HEK293 (cell line): Measurements from ENCODE around the gene SORL1-AS1.
A peak's percentile ranks its signal among the peaks of the same experiment; 100 is the strongest.

Source experiments
- CTCF ChIA-PET: fragments of 350-600 bp; formaldehyde crosslinking; extraction: SDS; loops from one replicate; lab custom pipeline; 2021; ENCODE audit warnings: antibody characterized with exemption; lab: Yijun Ruan, JAX
- POLR2A ChIA-PET: fragments of 300-600 bp; formaldehyde crosslinking; extraction: SDS; loops from one replicate; lab custom pipeline; 2020; ENCODE audit warnings: antibody characterized with exemption, inconsistent platforms; lab: Yijun Ruan, JAX
- H3K27ac ChIP-seq: fragments of 200-500 bp; sonication (Bioruptor generic); 2 replicates; pipeline ENCODE4 v1.5.1; 2014; ENCODE audit warnings: low read depth, low read length, control low read depth, inconsistent platforms; ENCODE audit errors: extremely low read depth
- H3K36me3 ChIP-seq, 2 experiments: fragments of 200-500 bp in 1 of 2; sonication (Bioruptor generic) in 1 of 2; 1 replicate in 1 of 2; 2 replicates in 1 of 2; pipeline ENCODE4 v1.5.1; 2014 to 2017; ENCODE audit warnings: inconsistent platforms in 2 of 2, low read length in 2 of 2; ENCODE audit not compliant: control insufficient read depth in 2 of 2, insufficient read depth in 1 of 2
- H3K4me1 ChIP-seq: fragments of 200-500 bp; sonication (Bioruptor generic); 2 replicates; pipeline ENCODE4 v1.5.1; 2014; ENCODE audit warnings: mild to moderate bottlenecking, low read length, inconsistent platforms; ENCODE audit not compliant: control insufficient read depth, insufficient read depth
- H3K4me3 ChIP-seq: 2 replicates; pipeline ENCODE4 v1.5.1; 2011; ENCODE audit warnings: low read depth, mild to moderate bottlenecking, control low read depth, low read length, moderate library complexity
- H3K9me3 ChIP-seq: fragments of 200-500 bp; sonication (Bioruptor generic); 2 replicates; pipeline ENCODE4 v1.5.1; 2014; ENCODE audit warnings: low read depth, low read length, inconsistent platforms; ENCODE audit not compliant: control insufficient read depth, insufficient read depth
- BCL11B ChIP-seq: fragments of 450-650 bp; formaldehyde crosslinking; IDR thresholded peaks from 2 replicates; pipeline ENCODE4 v1.5.1; 2016; ENCODE audit warnings: low read depth, missing biosample characterization, missing genetic modification characterization
- CTCF ChIP-seq: fragments of 450-650 bp; formaldehyde crosslinking; IDR thresholded peaks from 2 replicates; pipeline ENCODE4 v1.5.1; 2016; ENCODE audit warnings: missing biosample characterization, missing genetic modification characterization
- KLF8 ChIP-seq: fragments of 450-650 bp; formaldehyde crosslinking; IDR thresholded peaks from 2 replicates; pipeline ENCODE4 v1.5.1; 2016; ENCODE audit warnings: missing biosample characterization, missing genetic modification characterization
- KLF9 ChIP-seq: fragments of 450-650 bp; formaldehyde crosslinking; IDR thresholded peaks from 2 replicates; pipeline ENCODE4 v1.5.1; 2016; ENCODE audit warnings: missing biosample characterization, missing genetic modification characterization, low read depth
- OSR2 ChIP-seq: fragments of 450-650 bp; formaldehyde crosslinking; IDR thresholded peaks from 2 replicates; pipeline ENCODE4 v1.5.1; 2016; ENCODE audit warnings: missing biosample characterization, missing genetic modification characterization
- SP2 ChIP-seq: fragments of 450-650 bp; formaldehyde crosslinking; IDR thresholded peaks from 2 replicates; pipeline ENCODE4 v1.5.1; 2016; ENCODE audit warnings: missing biosample characterization, missing genetic modification characterization
- SP7 ChIP-seq: fragments of 450-650 bp; formaldehyde crosslinking; IDR thresholded peaks from 2 replicates; pipeline ENCODE4 v1.5.1; 2016; ENCODE audit warnings: missing biosample characterization, missing genetic modification characterization
- ZBTB1 ChIP-seq: fragments of 450-650 bp; formaldehyde crosslinking; IDR thresholded peaks from 2 replicates; pipeline ENCODE4 v1.5.1; 2016; ENCODE audit warnings: missing biosample characterization, missing genetic modification characterization
- ZBTB6 ChIP-seq: fragments of 450-650 bp; formaldehyde crosslinking; IDR thresholded peaks from 2 replicates; pipeline ENCODE4 v1.5.1; 2017; ENCODE audit warnings: missing biosample characterization, missing genetic modification characterization
- ZBTB7A ChIP-seq: fragments of 450-650 bp; formaldehyde crosslinking; IDR thresholded peaks from 2 replicates; pipeline ENCODE4 v1.5.1; 2016; ENCODE audit warnings: low read depth, missing biosample characterization, missing genetic modification characterization
- ZNF138 ChIP-seq: fragments of 450-650 bp; formaldehyde crosslinking; IDR thresholded peaks from 2 replicates; pipeline ENCODE4 v1.5.1; 2016; ENCODE audit warnings: missing biosample characterization, missing genetic modification characterization, borderline replicate concordance
- ZNF423 ChIP-seq: fragments of 450-650 bp; formaldehyde crosslinking; IDR thresholded peaks from 2 replicates; pipeline ENCODE4 v1.5.1; 2016; ENCODE audit warnings: missing biosample characterization, missing genetic modification characterization
- ZNF426 ChIP-seq: fragments of 450-650 bp; formaldehyde crosslinking; IDR thresholded peaks from 2 replicates; pipeline ENCODE4 v1.5.1; 2017; ENCODE audit warnings: missing biosample characterization, missing genetic modification characterization, mild to moderate bottlenecking, inconsistent platforms, moderate library complexity
- ZNF776 ChIP-seq: fragments of 450-650 bp; formaldehyde crosslinking; IDR thresholded peaks from 2 replicates; pipeline ENCODE4 v1.5.0; 2017; ENCODE audit warnings: missing biosample characterization, missing genetic modification characterization, borderline replicate concordance
- ZNF792 ChIP-seq: fragments of 450-650 bp; formaldehyde crosslinking; IDR thresholded peaks from 2 replicates; pipeline ENCODE4 v1.5.1; 2016; ENCODE audit warnings: missing biosample characterization, missing genetic modification characterization
- ZNF837 ChIP-seq: fragments of 450-650 bp; formaldehyde crosslinking; IDR thresholded peaks from 2 replicates; pipeline ENCODE4 v1.5.1; 2016; ENCODE audit warnings: missing biosample characterization, missing genetic modification characterization
- TF ChIP-seq, protein P1 (sequence below): fragments of 450-650 bp; formaldehyde crosslinking; IDR thresholded peaks from 2 replicates; pipeline ENCODE4 v1.5.1; 2016; ENCODE audit warnings: missing biosample characterization, missing genetic modification characterization
- TF ChIP-seq, protein P2 (sequence below): fragments of 450-650 bp; formaldehyde crosslinking; optimal IDR thresholded peaks from 2 replicates; pipeline ENCODE3; 2016; ENCODE audit warnings: missing biosample characterization, mild to moderate bottlenecking, missing genetic modification characterization
- TF ChIP-seq, protein P3 (sequence below): fragments of 450-650 bp; formaldehyde crosslinking; IDR thresholded peaks from 2 replicates; pipeline ENCODE4 v1.5.1; 2017; ENCODE audit warnings: missing biosample characterization, missing genetic modification characterization
- TF ChIP-seq, protein P4 (sequence below): fragments of 450-650 bp; formaldehyde crosslinking; IDR thresholded peaks from 2 replicates; pipeline ENCODE4 v1.5.1; 2017; ENCODE audit warnings: missing biosample characterization, missing genetic modification characterization

SORL1-AS1 gene

DNA sequence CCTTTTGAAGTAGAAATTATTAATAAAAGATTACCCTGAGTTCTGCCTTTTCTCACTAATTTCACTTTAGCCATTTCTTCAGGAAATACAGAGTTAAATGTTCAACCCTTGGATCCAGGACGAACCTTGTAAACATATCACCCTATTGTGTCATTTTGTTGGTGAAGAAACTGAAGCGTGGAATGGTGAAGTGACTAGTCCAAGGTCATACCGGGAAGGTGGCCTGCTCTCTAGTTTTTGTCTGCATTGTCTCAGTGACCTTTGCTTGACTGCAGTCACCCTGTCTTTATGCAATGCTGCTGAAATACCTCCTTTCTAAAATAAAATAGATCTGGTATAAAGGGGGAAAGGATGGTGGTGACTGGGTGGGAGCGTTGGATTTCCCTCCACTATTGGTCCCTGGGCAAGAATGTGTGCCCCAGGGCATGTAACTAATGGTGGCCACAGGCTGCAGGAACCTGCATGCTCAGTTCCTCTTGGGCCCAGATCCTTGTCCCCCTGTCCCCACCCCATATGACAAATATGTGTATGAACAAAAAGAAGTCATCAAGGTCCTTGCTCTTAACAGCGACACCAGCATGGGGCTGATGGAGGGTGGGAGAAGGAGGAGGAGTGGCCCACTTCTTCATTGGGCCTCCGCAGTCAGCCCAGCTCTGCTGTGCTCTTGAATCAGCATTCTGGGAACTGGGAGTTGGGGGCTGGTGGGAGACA lies 977 bp upstream of the SORL1-AS1 start:
- CTCF ChIA-PET = no interaction called here
- H3K9me3 ChIP-seq = no peaks in the 10 kb centered on the region
- TF ChIP-seq ZBTB7A (tag by site-specific recombination) = no peak
- no peak for TF ChIP-seq ZNF776 (tag by site-specific recombination)
- TF ChIP-seq ZNF426 (tag by site-specific recombination) = no peak
- no peak for TF ChIP-seq ZNF138 (tag by site-specific recombination)
- no peak for TF ChIP-seq SP7
- no peak for TF ChIP-seq ZBTB6
- no peak for TF ChIP-seq BCL11B (tag by site-specific recombination)
- TF ChIP-seq ZNF423 (tag by site-specific recombination) = no peak
- no peak for TF ChIP-seq KLF8 (tag by site-specific recombination)
- TF ChIP-seq, protein P1, sequence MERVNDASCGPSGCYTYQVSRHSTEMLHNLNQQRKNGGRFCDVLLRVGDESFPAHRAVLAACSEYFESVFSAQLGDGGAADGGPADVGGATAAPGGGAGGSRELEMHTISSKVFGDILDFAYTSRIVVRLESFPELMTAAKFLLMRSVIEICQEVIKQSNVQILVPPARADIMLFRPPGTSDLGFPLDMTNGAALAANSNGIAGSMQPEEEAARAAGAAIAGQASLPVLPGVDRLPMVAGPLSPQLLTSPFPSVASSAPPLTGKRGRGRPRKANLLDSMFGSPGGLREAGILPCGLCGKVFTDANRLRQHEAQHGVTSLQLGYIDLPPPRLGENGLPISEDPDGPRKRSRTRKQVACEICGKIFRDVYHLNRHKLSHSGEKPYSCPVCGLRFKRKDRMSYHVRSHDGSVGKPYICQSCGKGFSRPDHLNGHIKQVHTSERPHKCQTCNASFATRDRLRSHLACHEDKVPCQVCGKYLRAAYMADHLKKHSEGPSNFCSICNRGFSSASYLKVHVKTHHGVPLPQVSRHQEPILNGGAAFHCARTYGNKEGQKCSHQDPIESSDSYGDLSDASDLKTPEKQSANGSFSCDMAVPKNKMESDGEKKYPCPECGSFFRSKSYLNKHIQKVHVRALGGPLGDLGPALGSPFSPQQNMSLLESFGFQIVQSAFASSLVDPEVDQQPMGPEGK (tag by site-specific recombination) = no peak
- no peak for TF ChIP-seq ZNF792 (tag by site-specific recombination)
- TF ChIP-seq, protein P2, sequence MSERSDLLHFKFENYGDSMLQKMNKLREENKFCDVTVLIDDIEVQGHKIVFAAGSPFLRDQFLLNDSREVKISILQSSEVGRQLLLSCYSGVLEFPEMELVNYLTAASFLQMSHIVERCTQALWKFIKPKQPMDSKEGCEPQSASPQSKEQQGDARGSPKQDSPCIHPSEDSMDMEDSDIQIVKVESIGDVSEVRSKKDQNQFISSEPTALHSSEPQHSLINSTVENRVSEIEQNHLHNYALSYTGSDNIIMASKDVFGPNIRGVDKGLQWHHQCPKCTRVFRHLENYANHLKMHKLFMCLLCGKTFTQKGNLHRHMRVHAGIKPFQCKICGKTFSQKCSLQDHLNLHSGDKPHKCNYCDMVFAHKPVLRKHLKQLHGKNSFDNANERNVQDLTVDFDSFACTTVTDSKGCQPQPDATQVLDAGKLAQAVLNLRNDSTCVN = no peak
- no peak for TF ChIP-seq SP2 (tag by site-specific recombination)
- TF ChIP-seq OSR2 (tag by site-specific recombination) = no peak
- no peak for TF ChIP-seq CTCF
- TF ChIP-seq, all 188 proteins: peak for 0
- Histone ChIP-seq H3K4me1 (no peaks in the 10 kb centered on the region), H3K36me3 (no peaks in the 10 kb centered on the region), H3K4me3 (no peak overlapping the region), H3K27ac (no peak overlapping the region)
- POLR2A ChIA-PET = no interaction called here

DNA sequence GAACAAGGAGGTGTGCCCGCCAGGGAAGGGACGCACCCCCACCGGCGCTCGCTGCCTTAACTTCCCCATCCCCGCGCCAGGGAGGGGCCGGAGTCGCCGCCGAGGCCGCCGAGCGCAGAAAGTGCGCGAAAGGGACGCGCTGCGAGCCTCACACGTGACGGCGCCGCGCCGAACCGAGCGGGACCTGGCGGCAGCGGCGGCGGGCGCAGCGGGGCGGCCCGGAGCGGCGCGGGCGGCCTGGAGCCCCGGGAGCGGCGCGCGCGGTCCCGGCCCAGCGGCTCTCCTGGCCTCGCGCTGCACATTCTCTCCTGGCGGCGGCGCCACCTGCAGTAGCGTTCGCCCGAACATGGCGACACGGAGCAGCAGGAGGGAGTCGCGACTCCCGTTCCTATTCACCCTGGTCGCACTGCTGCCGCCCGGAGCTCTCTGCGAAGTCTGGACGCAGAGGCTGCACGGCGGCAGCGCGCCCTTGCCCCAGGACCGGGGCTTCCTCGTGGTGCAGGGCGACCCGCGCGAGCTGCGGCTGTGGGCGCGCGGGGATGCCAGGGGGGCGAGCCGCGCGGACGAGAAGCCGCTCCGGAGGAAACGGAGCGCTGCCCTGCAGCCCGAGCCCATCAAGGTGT lies 670 bp downstream of the SORL1-AS1 start, which contains the start of gene SORL1:
Gene SORL1 (plus strand): TSS at position 329 of the 623 bp plus-strand sequence. CDS start 18 bp downstream, at position 347.
- peak within 1 kb of the TSS; percentile 53; the same call in 1 of the 2 replicates for H3K27ac ChIP-seq
- no peaks in the 10 kb centered on the region for H3K4me1 ChIP-seq
- no peaks in the 10 kb centered on the region for H3K36me3 ChIP-seq
- ChIA-PET POLR2A (interaction anchor here (1.9 to 2.8 kb wide), 2 partner anchors 9 to 15 kb away, joined by 5 to 11 read pairs; no protein-coding TSS in a partner anchor), CTCF (interaction anchor here (0.7 to 2.2 kb wide), 4 partner anchors 11 to 139 kb away, joined by 4 to 16 read pairs (median 10); no protein-coding TSS in a partner anchor)
- H3K9me3 ChIP-seq = no peaks in the 10 kb centered on the region
- peak within 1 kb of the TSS; percentile 76 for H3K4me3 ChIP-seq
- no peak for TF ChIP-seq ZBTB1 (tag by site-specific recombination)
- TF ChIP-seq, protein P3, sequence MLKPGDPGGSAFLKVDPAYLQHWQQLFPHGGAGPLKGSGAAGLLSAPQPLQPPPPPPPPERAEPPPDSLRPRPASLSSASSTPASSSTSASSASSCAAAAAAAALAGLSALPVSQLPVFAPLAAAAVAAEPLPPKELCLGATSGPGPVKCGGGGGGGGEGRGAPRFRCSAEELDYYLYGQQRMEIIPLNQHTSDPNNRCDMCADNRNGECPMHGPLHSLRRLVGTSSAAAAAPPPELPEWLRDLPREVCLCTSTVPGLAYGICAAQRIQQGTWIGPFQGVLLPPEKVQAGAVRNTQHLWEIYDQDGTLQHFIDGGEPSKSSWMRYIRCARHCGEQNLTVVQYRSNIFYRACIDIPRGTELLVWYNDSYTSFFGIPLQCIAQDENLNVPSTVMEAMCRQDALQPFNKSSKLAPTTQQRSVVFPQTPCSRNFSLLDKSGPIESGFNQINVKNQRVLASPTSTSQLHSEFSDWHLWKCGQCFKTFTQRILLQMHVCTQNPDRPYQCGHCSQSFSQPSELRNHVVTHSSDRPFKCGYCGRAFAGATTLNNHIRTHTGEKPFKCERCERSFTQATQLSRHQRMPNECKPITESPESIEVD = no peak
- TF ChIP-seq KLF9 (tag by site-specific recombination) = 0 out of 2 replicates have a peak, but pooled peaks have one; percentile 10
- no peak for TF ChIP-seq ZNF837 (tag by site-specific recombination)
- TF ChIP-seq CTCF = peak; percentile 64
- TF ChIP-seq, protein P4, sequence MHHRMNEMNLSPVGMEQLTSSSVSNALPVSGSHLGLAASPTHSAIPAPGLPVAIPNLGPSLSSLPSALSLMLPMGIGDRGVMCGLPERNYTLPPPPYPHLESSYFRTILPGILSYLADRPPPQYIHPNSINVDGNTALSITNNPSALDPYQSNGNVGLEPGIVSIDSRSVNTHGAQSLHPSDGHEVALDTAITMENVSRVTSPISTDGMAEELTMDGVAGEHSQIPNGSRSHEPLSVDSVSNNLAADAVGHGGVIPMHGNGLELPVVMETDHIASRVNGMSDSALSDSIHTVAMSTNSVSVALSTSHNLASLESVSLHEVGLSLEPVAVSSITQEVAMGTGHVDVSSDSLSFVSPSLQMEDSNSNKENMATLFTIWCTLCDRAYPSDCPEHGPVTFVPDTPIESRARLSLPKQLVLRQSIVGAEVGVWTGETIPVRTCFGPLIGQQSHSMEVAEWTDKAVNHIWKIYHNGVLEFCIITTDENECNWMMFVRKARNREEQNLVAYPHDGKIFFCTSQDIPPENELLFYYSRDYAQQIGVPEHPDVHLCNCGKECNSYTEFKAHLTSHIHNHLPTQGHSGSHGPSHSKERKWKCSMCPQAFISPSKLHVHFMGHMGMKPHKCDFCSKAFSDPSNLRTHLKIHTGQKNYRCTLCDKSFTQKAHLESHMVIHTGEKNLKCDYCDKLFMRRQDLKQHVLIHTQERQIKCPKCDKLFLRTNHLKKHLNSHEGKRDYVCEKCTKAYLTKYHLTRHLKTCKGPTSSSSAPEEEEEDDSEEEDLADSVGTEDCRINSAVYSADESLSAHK = no peak
